Measurements from ENCODE around the gene SLC22A2. TPM values are rescaled to one million over a fixed set of nuclear protein-coding genes. Genes with fewer than 3 reads are reported as not detected.

Gene SLC22A2
- total RNA-seq, 2 experiments from 2014 or later = not detected

- CTCF ChIA-PET = no interaction called here
These were observed 21.2 kb upstream of the SLC22A2 start for GRCh38 chr6:160279850-160280249.

GRCh38 chr6:160278786-160279310 is 20.2 kb upstream of the SLC22A2 start:
- ATAC-seq (no peak), DNase-seq (no peak)
- H3K36me3 Mint-ChIP-seq = no peaks in the 10 kb centered on the region
- H3K27me3 Mint-ChIP-seq = peaks cover 13% of the 10 kb centered on the region
- no peaks in the 10 kb centered on the region for H3K4me1 Mint-ChIP-seq
- CTCF ChIA-PET = no interaction called here
- H3K27ac Mint-ChIP-seq = no peak overlapping the region
- H3K9me3 Mint-ChIP-seq (ENCODE audit: low read depth) = no peaks in the 10 kb centered on the region
- no peak overlapping the region for H3K4me3 Mint-ChIP-seq

More at GRCh38 chr6:160279850-160280249, 21.2 kb upstream of the SLC22A2 start:
- Mint-ChIP-seq H3K4me3 (no peak overlapping the region), H3K4me1 (no peaks in the 10 kb centered on the region), H3K27ac (no peak overlapping the region), H3K9me3 (ENCODE audit: low read depth) (no peaks in the 10 kb centered on the region), H3K36me3 (no peaks in the 10 kb centered on the region), H3K27me3 (peaks cover 21% of the 10 kb centered on the region)
- ATAC-seq (no peak), DNase-seq (no peak)

GRCh38 chr6:160278311-160278710 is 19.7 kb upstream of the SLC22A2 start:
- CTCF ChIA-PET = no interaction called here
- H3K36me3 Mint-ChIP-seq = no peaks in the 10 kb centered on the region
- ATAC-seq (no peak), DNase-seq (no peak)
- no peaks in the 10 kb centered on the region for H3K4me1 Mint-ChIP-seq
- H3K27me3 Mint-ChIP-seq = peaks cover 15% of the 10 kb centered on the region
- no peak overlapping the region for H3K4me3 Mint-ChIP-seq
- H3K9me3 Mint-ChIP-seq (ENCODE audit: low read depth) = no peaks in the 10 kb centered on the region
- no peak overlapping the region for H3K27ac Mint-ChIP-seq

- ATAC-seq (no peak), DNase-seq (no peak)
- no peaks in the 10 kb centered on the region for H3K9me3 Mint-ChIP-seq (ENCODE audit: low read depth)
- H3K27ac Mint-ChIP-seq = no peak overlapping the region
- CTCF ChIA-PET = no interaction called here
- no peaks in the 10 kb centered on the region for H3K4me1 Mint-ChIP-seq
- no peaks in the 10 kb centered on the region for H3K36me3 Mint-ChIP-seq
- H3K27me3 Mint-ChIP-seq = peaks cover 9% of the 10 kb centered on the region
- H3K4me3 Mint-ChIP-seq = no peak overlapping the region
These were observed 18.9 kb upstream of the SLC22A2 start for GRCh38 chr6:160277546-160277945.

GRCh38 chr6:160277144-160277543 is 18.5 kb upstream of the SLC22A2 start:
- peaks cover 5% of the 10 kb centered on the region for H3K27me3 Mint-ChIP-seq
- no peak overlapping the region for H3K4me3 Mint-ChIP-seq
- no peak for DNase-seq
- no peak overlapping the region for H3K27ac Mint-ChIP-seq
- CTCF ChIA-PET = no interaction called here
- H3K36me3 Mint-ChIP-seq = no peaks in the 10 kb centered on the region
- H3K4me1 Mint-ChIP-seq = no peaks in the 10 kb centered on the region
- H3K9me3 Mint-ChIP-seq (ENCODE audit: low read depth) = no peaks in the 10 kb centered on the region
- no peak for ATAC-seq

GRCh38 chr6:160276126-160276525 is 17.5 kb upstream of the SLC22A2 start:
- Mint-ChIP-seq H3K36me3 (no peaks in the 10 kb centered on the region), H3K9me3 (ENCODE audit: low read depth) (no peaks in the 10 kb centered on the region), H3K4me3 (no peak overlapping the region), H3K27me3 (peaks cover 7% of the 10 kb centered on the region), H3K27ac (no peak overlapping the region), H3K4me1 (no peaks in the 10 kb centered on the region)
- ATAC-seq = no peak
- DNase-seq = no peak
- CTCF ChIA-PET = no interaction called here

GRCh38 chr6:160275511-160276003 is 16.9 kb upstream of the SLC22A2 start:
- Mint-ChIP-seq H3K27ac (no peak overlapping the region), H3K4me1 (no peaks in the 10 kb centered on the region), H3K27me3 (peaks cover 7% of the 10 kb centered on the region), H3K9me3 (ENCODE audit: low read depth) (no peaks in the 10 kb centered on the region), H3K4me3 (no peak overlapping the region), H3K36me3 (no peaks in the 10 kb centered on the region)
- DNase-seq = no peak
- CTCF ChIA-PET = no interaction called here
- no peak for ATAC-seq

GRCh38 chr6:160274871-160275510 is 16.4 kb upstream of the SLC22A2 start:
- no peak overlapping the region for H3K4me3 Mint-ChIP-seq
- no peaks in the 10 kb centered on the region for H3K36me3 Mint-ChIP-seq
- H3K27ac Mint-ChIP-seq = no peak overlapping the region
- no peaks in the 10 kb centered on the region for H3K4me1 Mint-ChIP-seq
- ATAC-seq = no peak
- CTCF ChIA-PET = no interaction called here
- H3K27me3 Mint-ChIP-seq = peaks cover 7% of the 10 kb centered on the region
- H3K9me3 Mint-ChIP-seq (ENCODE audit: low read depth) = no peaks in the 10 kb centered on the region
- DNase-seq = no peak

- CTCF ChIA-PET = no interaction called here
- Mint-ChIP-seq H3K4me1 (no peaks in the 10 kb centered on the region), H3K27ac (no peak overlapping the region), H3K27me3 (peaks cover 7% of the 10 kb centered on the region), H3K9me3 (ENCODE audit: low read depth) (no peaks in the 10 kb centered on the region), H3K36me3 (no peaks in the 10 kb centered on the region), H3K4me3 (no peak overlapping the region)
- DNase-seq (no peak), ATAC-seq (no peak)
These were observed 15.1 kb upstream of the SLC22A2 start for GRCh38 chr6:160273750-160274149.

GRCh38 chr6:160273196-160273595 is 14.6 kb upstream of the SLC22A2 start:
- CTCF ChIA-PET = interaction anchor here (1.4 kb wide), 1 partner anchor 28 kb away, joined by 3 read pairs; no protein-coding TSS in a partner anchor

GRCh38 chr6:160272707-160273106 is 14.1 kb upstream of the SLC22A2 start:
- CTCF ChIA-PET = interaction anchor here (1.4 kb wide), 1 partner anchor 29 kb away, joined by 3 read pairs; no protein-coding TSS in a partner anchor
- H3K4me3 Mint-ChIP-seq = no peak overlapping the region
- no peak overlapping the region for H3K27ac Mint-ChIP-seq
- H3K4me1 Mint-ChIP-seq = no peaks in the 10 kb centered on the region
- H3K27me3 Mint-ChIP-seq = peaks cover 9% of the 10 kb centered on the region
- DNase-seq = no peak
- no peaks in the 10 kb centered on the region for H3K9me3 Mint-ChIP-seq (ENCODE audit: low read depth)
- no peak for ATAC-seq
- no peaks in the 10 kb centered on the region for H3K36me3 Mint-ChIP-seq

More at GRCh38 chr6:160273196-160273595, 14.6 kb upstream of the SLC22A2 start:
- Mint-ChIP-seq H3K27ac (no peak overlapping the region), H3K9me3 (ENCODE audit: low read depth) (no peaks in the 10 kb centered on the region), H3K4me1 (no peaks in the 10 kb centered on the region), H3K36me3 (no peaks in the 10 kb centered on the region), H3K27me3 (peaks cover 7% of the 10 kb centered on the region), H3K4me3 (no peak overlapping the region)
- DNase-seq = no peak
- no peak for ATAC-seq

GRCh38 chr6:160270347-160270746 is 11.7 kb upstream of the SLC22A2 start:
- ATAC-seq = no peak
- CTCF ChIA-PET = no interaction called here
- H3K4me1 Mint-ChIP-seq = peaks cover 9% of the 10 kb centered on the region

GRCh38 chr6:160269771-160270170 is 11.2 kb upstream of the SLC22A2 start:
- CTCF ChIA-PET = no interaction called here
- H3K9me3 Mint-ChIP-seq (ENCODE audit: low read depth) = no peaks in the 10 kb centered on the region

More at GRCh38 chr6:160270347-160270746, 11.7 kb upstream of the SLC22A2 start:
- peaks cover 12% of the 10 kb centered on the region for H3K27me3 Mint-ChIP-seq
- no peak for DNase-seq
- H3K4me3 Mint-ChIP-seq = no peak overlapping the region
- no peak overlapping the region for H3K27ac Mint-ChIP-seq
- no peaks in the 10 kb centered on the region for H3K9me3 Mint-ChIP-seq (ENCODE audit: low read depth)
- no peaks in the 10 kb centered on the region for H3K36me3 Mint-ChIP-seq

GRCh38 chr6:160269023-160269521 is 10.5 kb upstream of the SLC22A2 start:
- Mint-ChIP-seq H3K36me3 (no peaks in the 10 kb centered on the region), H3K9me3 (ENCODE audit: low read depth) (no peaks in the 10 kb centered on the region), H3K4me1 (peaks cover 9% of the 10 kb centered on the region), H3K27me3 (peaks cover 12% of the 10 kb centered on the region), H3K4me3 (no peak overlapping the region), H3K27ac (no peak overlapping the region)
- ATAC-seq (no peak), DNase-seq (no peak)
- CTCF ChIA-PET = no interaction called here

More at GRCh38 chr6:160269771-160270170, 11.2 kb upstream of the SLC22A2 start:
- H3K36me3 Mint-ChIP-seq = no peaks in the 10 kb centered on the region
- H3K27ac Mint-ChIP-seq = no peak overlapping the region
- no peak for DNase-seq
- H3K4me1 Mint-ChIP-seq = peaks cover 9% of the 10 kb centered on the region
- ATAC-seq = no peak
- no peak overlapping the region for H3K4me3 Mint-ChIP-seq
- peaks cover 12% of the 10 kb centered on the region for H3K27me3 Mint-ChIP-seq

Data from activated CD8-positive, alpha-beta memory T cell treated with anti-CD3 and anti-CD28 coated beads, Interleukin-2, amount 10 ng/mL, durations not matched to agents 7 days and 5 days (primary cell).